Measurements from ENCODE around the gene AKAP8L.
A peak's percentile ranks its signal among the peaks of the same experiment; 100 is the strongest.

Gene AKAP8L

DNA sequence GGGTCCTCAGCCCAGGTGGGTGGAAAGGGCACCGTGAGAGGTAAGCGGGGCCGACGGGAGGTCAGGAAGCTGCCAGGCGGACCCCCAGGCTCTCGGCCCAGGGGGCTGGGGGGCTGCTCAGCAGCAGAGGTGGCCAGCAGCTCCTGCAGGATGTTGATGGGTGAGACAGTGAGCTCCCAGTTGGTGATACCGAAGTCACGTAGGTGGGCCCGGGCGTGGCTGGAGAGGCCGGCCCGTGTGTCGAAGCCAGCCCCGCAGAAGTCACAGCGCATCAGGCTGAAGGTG is 18.0 kb upstream of the AKAP8L start:
- DNase-seq (ENCODE audit: low read depth), result no peak
- TF ChIP-seq POLR2A (IDR thresholded peaks at IDR 0.05; ENCODE audit: extremely low read depth, insufficient read length) (no peak), MAX (IDR thresholded peaks at IDR 0.05; ENCODE audit: low read depth, low read length) (no peak), MYC (IDR thresholded peaks at IDR 0.05; ENCODE audit: low read depth, low read length) (no peak), CTCF (IDR thresholded peaks at IDR 0.05; ENCODE audit: low read depth, low read length) (no peak)
- H3K4me3 ChIP-seq (ENCODE audit: low read depth, low read length), result no peak overlapping the region

- H3K4me3 ChIP-seq (ENCODE audit: low read depth, low read length), result no peak overlapping the region
- TF ChIP-seq POLR2A (IDR thresholded peaks at IDR 0.05; ENCODE audit: extremely low read depth, insufficient read length) (no peak), CTCF (IDR thresholded peaks at IDR 0.05; ENCODE audit: low read depth, low read length) (no peak), MAX (IDR thresholded peaks at IDR 0.05; ENCODE audit: low read depth, low read length) (no peak), MYC (IDR thresholded peaks at IDR 0.05; ENCODE audit: low read depth, low read length) (no peak)
- no peak for DNase-seq (ENCODE audit: low read depth)
Observed at GRCh38 chr19:15436012-15436825, 17.4 kb upstream of the AKAP8L start.

- TF ChIP-seq POLR2A (IDR thresholded peaks at IDR 0.05; ENCODE audit: extremely low read depth, insufficient read length) (no peak), MYC (IDR thresholded peaks at IDR 0.05; ENCODE audit: low read depth, low read length) (no peak), CTCF (IDR thresholded peaks at IDR 0.05; ENCODE audit: low read depth, low read length) (no peak)
- H3K4me3 ChIP-seq (ENCODE audit: low read depth, low read length), result peak overlapping the region; percentile 68
- no peak for DNase-seq (ENCODE audit: low read depth)
Observed at GRCh38 chr19:15433519-15434069, 14.8 kb upstream of the AKAP8L start.

DNA sequence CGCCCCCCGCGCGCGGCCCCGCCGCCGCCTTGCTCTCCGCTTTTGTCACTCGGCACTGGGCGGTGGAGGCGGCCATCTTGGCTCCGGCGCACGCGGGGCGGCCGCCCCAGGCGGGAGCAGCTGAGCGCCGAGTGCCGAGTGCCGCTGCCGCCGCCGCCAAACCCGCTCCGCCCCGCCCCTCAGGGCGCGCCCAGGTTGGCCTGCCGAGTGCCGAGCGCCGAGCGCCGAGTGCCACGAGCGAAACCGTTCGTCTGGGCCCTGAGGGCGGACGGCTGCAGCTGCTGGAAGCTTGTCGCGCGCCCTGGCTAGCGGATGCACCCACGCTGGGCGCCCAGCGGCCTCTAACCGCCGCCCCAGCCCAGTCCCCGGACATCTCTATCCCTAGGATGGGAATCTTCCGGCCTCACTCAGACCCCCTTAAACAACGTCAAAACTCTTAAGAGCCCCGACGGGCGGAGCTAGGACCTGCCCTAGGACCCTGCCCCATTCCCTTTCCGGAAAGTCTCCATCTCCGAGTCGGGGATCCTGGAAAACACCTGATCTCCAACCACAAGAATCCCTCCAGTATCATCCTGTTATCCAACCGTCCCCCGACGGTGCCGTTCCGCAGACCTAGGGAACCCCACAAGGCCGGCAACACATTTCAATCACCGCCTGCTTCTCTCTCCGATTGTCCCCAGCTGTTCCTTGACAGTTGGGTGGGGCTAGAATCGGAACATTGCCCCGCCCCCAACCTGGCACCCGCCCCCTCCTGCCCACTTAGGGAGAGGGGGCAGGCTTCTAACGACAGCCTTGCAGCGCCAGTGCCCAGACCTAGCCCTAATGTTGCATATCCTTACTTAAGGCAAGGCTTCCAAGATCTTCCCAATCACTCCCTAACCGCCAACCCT is 14.1 kb upstream of the AKAP8L start:
- H3K4me3 ChIP-seq (ENCODE audit: low read depth, low read length), result peak overlapping the region; percentile 68
- TF ChIP-seq MYC (IDR thresholded peaks at IDR 0.05; ENCODE audit: low read depth, low read length) (peak; percentile 89), POLR2A (IDR thresholded peaks at IDR 0.05; ENCODE audit: extremely low read depth, insufficient read length) (peak; percentile 51), MAX (IDR thresholded peaks at IDR 0.05; ENCODE audit: low read depth, low read length) (peak; percentile 79), CTCF (IDR thresholded peaks at IDR 0.05; ENCODE audit: low read depth, low read length) (no peak)
- peak; percentile 93 for DNase-seq (ENCODE audit: low read depth)

- TF ChIP-seq MAX (IDR thresholded peaks at IDR 0.05; ENCODE audit: low read depth, low read length) (no peak), POLR2A (IDR thresholded peaks at IDR 0.05; ENCODE audit: extremely low read depth, insufficient read length) (no peak), MYC (IDR thresholded peaks at IDR 0.05; ENCODE audit: low read depth, low read length) (no peak), CTCF (IDR thresholded peaks at IDR 0.05; ENCODE audit: low read depth, low read length) (no peak)
- H3K4me3 ChIP-seq (ENCODE audit: low read depth, low read length), result peak overlapping the region; percentile 84
- DNase-seq (ENCODE audit: low read depth), result no peak
Observed at GRCh38 chr19:15432018-15432494, 13.3 kb upstream of the AKAP8L start.

Data from NB4 (cell line).